B cell (primary cell): Measurements from ENCODE around the gene TRA2B. TPM values are rescaled to one million over a fixed set of nuclear protein-coding genes. Genes with fewer than 3 reads are reported as not detected.

Experiments
- ATAC-seq: fragments of 200-7000 bp; cut with Tn5 transposase; one replicate; pipeline ENCODE4 v1.10.0; 2021; ENCODE audit warnings: low read depth, mild to moderate bottlenecking, moderate number of reproducible peaks, moderate library complexity
- CTCF ChIA-PET: fragments of 350-600 bp; sonication (Branson Sonifier 250); formaldehyde crosslinking; loops from one replicate; lab custom pipeline; 2021; ENCODE audit warnings: antibody characterized with exemption, inconsistent platforms; lab: Charles Lee
- POLR2A ChIA-PET: fragments of 350-600 bp; sonication (Branson Sonifier 250); formaldehyde crosslinking; loops from one replicate; lab custom pipeline; 2021; ENCODE audit warnings: antibody characterized with exemption; lab: Charles Lee
- DNase-seq: peaks from one replicate; pipeline ENCODE4 v3.0.0; 2013
- H2AFZ ChIP-seq: 2 replicates; pipeline ENCODE4 v1.6.1; 2012; ENCODE audit warnings: mild to moderate bottlenecking, low read depth, low read length; ENCODE audit not compliant: insufficient read depth, poor library complexity, severe bottlenecking
- H3K27ac ChIP-seq, 2 donors: 1 replicate in 1 of 2; 2 replicates in 1 of 2; pipeline ENCODE4 v1.5.1; 2012 to 2013; ENCODE audit warnings: low read length in 2 of 2, mild to moderate bottlenecking in 2 of 2, moderate library complexity in 1 of 2
- H3K27me3 ChIP-seq, 4 experiments: fragments of 200-600 bp in 1 of 4; sonication (generic) in 1 of 4; replicated peaks in 1 of 4; 1 replicate in 2 of 4; 2 replicates in 2 of 4; pipeline versions ENCODE4 v1.6.1 to v1.7.0; 2013 to 2016; ENCODE audit warnings: low read length in 3 of 4, mild to moderate bottlenecking in 2 of 4, mixed read lengths in 1 of 4, moderate library complexity in 1 of 4; ENCODE audit not compliant: insufficient read depth in 4 of 4, control insufficient read depth in 3 of 4; ENCODE audit errors: control extremely low read depth in 1 of 4
- H3K36me3 ChIP-seq, 2 experiments: replicated peaks in 1 of 2; 1 replicate in 1 of 2; 2 replicates in 1 of 2; pipeline versions ENCODE4 v1.6.1 to v1.7.1; 2013; ENCODE audit warnings: low read length in 1 of 2; ENCODE audit not compliant: insufficient read depth in 2 of 2, control insufficient read depth in 1 of 2; ENCODE audit errors: control extremely low read depth in 1 of 2, extremely low read depth in 1 of 2
- H3K4me1 ChIP-seq, 2 donors: fragments of 200-600 bp in 1 of 2; sonication (generic) in 1 of 2; 1 replicate in 1 of 2; 2 replicates in 1 of 2; pipeline versions ENCODE4 v1.5.1 to v1.6.1; 2013 to 2017; ENCODE audit warnings: low read length in 2 of 2; ENCODE audit not compliant: control insufficient read depth in 2 of 2, insufficient read depth in 2 of 2
- H3K4me2 ChIP-seq: replicated peaks from 2 replicates; pipeline ENCODE3; 2012; ENCODE audit warnings: mild to moderate bottlenecking, low read depth, low read length; ENCODE audit not compliant: poor library complexity, severe bottlenecking
- H3K4me3 ChIP-seq, 5 experiments: fragments of 200-600 bp in 1 of 5; sonication (generic) in 1 of 5; 1 replicate in 3 of 5; 2 replicates in 2 of 5; pipeline versions ENCODE4 v1.5.1 to v1.7.0; 2011 to 2016; ENCODE audit warnings: low read length in 4 of 5, mild to moderate bottlenecking in 4 of 5, low read depth in 2 of 5, control low read depth in 1 of 5, moderate library complexity in 1 of 5; ENCODE audit not compliant: insufficient read depth in 1 of 5; ENCODE audit errors: control extremely low read depth in 1 of 5, extremely low read depth in 1 of 5
- H3K79me2 ChIP-seq: fragments of 200-600 bp; sonication (generic); one replicate; pipeline ENCODE4 v1.6.0; 2016; ENCODE audit warnings: low read length; ENCODE audit not compliant: control insufficient read depth, insufficient read depth
- H3K9ac ChIP-seq: fragments of 200-600 bp; sonication (generic); 2 replicates; pipeline ENCODE4 v1.6.1; 2017; ENCODE audit warnings: mild to moderate bottlenecking, low read length, moderate library complexity
- H3K9me3 ChIP-seq, 3 donors: one replicate each; pipeline versions ENCODE4 v1.6.1 to v1.7.1; 2013; ENCODE audit warnings: low read length in 2 of 3; ENCODE audit not compliant: control insufficient read depth in 2 of 3, insufficient read depth in 1 of 3; ENCODE audit errors: control extremely low read depth in 1 of 3
- H4K20me1 ChIP-seq: 2 replicates; pipeline ENCODE4 v1.6.0; 2012; ENCODE audit warnings: mild to moderate bottlenecking, low read length; ENCODE audit not compliant: insufficient read depth, control insufficient read depth, poor library complexity, severe bottlenecking
- H3K27ac Mint-ChIP-seq: one replicate; pipeline ENCODE4 v1.8.0; 2021; ENCODE audit warnings: mixed read lengths
- H3K27me3 Mint-ChIP-seq: one replicate; pipeline ENCODE4 v1.8.0; 2021; ENCODE audit warnings: mixed read lengths
- H3K4me1 Mint-ChIP-seq: one replicate; pipeline ENCODE4 v1.8.0; 2021; ENCODE audit warnings: mixed read lengths
- H3K4me3 Mint-ChIP-seq: one replicate; pipeline ENCODE4 v1.8.0; 2021; ENCODE audit warnings: mixed read lengths
- H3K9me3 Mint-ChIP-seq: one replicate; pipeline ENCODE4 v1.8.0; 2022; ENCODE audit warnings: mixed read lengths; ENCODE audit not compliant: insufficient read depth
- EZH2 ChIP-seq: IDR thresholded peaks from 2 replicates; pipeline ENCODE4 v1.6.1; 2012; ENCODE audit warnings: borderline replicate concordance, low read depth, mild to moderate bottlenecking, moderate library complexity, low read length; ENCODE audit not compliant: insufficient read depth, poor library complexity, severe bottlenecking
- WGBS: methylation state at CpG from one replicate; pipeline ENCODE4 v1.1.5; 2013; ENCODE audit warnings: missing lambda C conversion rate; ENCODE audit not compliant: insufficient coverage; 5-methylcytosine and 5-hydroxymethylcytosine counted together
- intact Hi-C: fragments of 100-400 bp; cut with micrococcal nuclease; formaldehyde crosslinking; loops from one replicate; pipeline ENCODE4 v1.10.0; 2022
- polyA plus RNA-seq: library from polyadenylated mRNA; depleted of rRNA; stranded (reverse); fragments of >200 nt; gene quantifications from 2 replicates; pipeline ENCODE4 v1.2.3, GENCODE V29; 2012
- total RNA-seq, 2 donors: library from RNA; stranded (reverse); fragments of 120-200 nt in 1 of 2; gene quantifications; 1 replicate in 1 of 2; 2 replicates in 1 of 2; pipeline versions ENCODE4 v1.2.3 to v1.2.4, GENCODE V29; 2013 to 2022
- TF ChIP-seq, protein P1 (sequence below): fragments of 200-600 bp; IDR thresholded peaks from one replicate; pipeline ENCODE4 v1.8.0; 2022; ENCODE audit warnings: antibody characterized with exemption, mild to moderate bottlenecking

TRA2B gene
- total and polyA plus RNA-seq, 2 donors (not counting 1 experiment from before 2014, with no cell fraction given): 220 to 1,062 TPM

DNA sequence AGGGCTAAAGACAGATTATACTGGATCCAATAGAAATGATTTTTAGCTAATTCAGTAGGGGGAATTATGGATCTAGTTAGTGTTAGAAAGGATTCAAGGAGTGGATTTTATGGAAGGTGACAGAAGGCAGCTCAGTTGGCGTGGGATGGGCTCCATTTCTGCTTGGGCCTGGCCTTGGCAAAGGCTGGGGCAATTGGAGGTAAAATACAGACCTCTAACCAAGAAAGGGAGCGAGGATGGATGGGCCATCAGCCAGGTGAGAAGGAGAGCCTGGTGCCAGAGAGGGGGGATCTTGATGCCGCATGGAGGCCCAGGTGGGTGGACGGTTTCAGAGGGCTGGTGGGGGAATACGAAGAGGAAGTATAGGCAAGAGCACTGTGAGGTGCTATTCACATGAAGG lies 40.7 kb upstream of the TRA2B start:
- no peaks in the 10 kb centered on the region for H3K9me3 ChIP-seq
- Mint-ChIP-seq H3K9me3 (no peaks in the 10 kb centered on the region), H3K27me3 (peaks cover 9% of the 10 kb centered on the region), H3K27ac (no peak overlapping the region), H3K4me1 (peaks cover 7% of the 10 kb centered on the region), H3K4me3 (no peak overlapping the region)
- TF ChIP-seq, protein P1, sequence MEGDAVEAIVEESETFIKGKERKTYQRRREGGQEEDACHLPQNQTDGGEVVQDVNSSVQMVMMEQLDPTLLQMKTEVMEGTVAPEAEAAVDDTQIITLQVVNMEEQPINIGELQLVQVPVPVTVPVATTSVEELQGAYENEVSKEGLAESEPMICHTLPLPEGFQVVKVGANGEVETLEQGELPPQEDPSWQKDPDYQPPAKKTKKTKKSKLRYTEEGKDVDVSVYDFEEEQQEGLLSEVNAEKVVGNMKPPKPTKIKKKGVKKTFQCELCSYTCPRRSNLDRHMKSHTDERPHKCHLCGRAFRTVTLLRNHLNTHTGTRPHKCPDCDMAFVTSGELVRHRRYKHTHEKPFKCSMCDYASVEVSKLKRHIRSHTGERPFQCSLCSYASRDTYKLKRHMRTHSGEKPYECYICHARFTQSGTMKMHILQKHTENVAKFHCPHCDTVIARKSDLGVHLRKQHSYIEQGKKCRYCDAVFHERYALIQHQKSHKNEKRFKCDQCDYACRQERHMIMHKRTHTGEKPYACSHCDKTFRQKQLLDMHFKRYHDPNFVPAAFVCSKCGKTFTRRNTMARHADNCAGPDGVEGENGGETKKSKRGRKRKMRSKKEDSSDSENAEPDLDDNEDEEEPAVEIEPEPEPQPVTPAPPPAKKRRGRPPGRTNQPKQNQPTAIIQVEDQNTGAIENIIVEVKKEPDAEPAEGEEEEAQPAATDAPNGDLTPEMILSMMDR: no peak
- TF ChIP-seq EZH2: no peak
- no peak overlapping the region for H3K27ac ChIP-seq
- H3K79me2 ChIP-seq: no peaks in the 10 kb centered on the region
- H3K36me3 ChIP-seq: no peaks in the 10 kb centered on the region
- no peak overlapping the region for H3K9ac ChIP-seq
- no peaks in the 10 kb centered on the region for H4K20me1 ChIP-seq
- no peak for DNase-seq
- no peak overlapping the region for H2AFZ ChIP-seq
- no peak overlapping the region for H3K4me2 ChIP-seq
- WGBS: 40% methylated on average over 3 of the region's 5 CpGs
- intact Hi-C loops: no loop called here
- no peak for ATAC-seq
- no peak overlapping the region for H3K4me3 ChIP-seq
- POLR2A ChIA-PET: no interaction called here
- peaks cover 1 to 5% of the 10 kb centered on the region in 2 donors for H3K4me1 ChIP-seq
- peaks cover 0 to 10% (median 0%) of the 10 kb centered on the region in 4 experiments for H3K27me3 ChIP-seq
- CTCF ChIA-PET: interaction anchor here (0.6 to 7.9 kb wide), 13 partner anchors 8 to 637 kb away, joined by 3 to 203 read pairs (median 4); partner anchors contain the start of genes AHSG and CRYGS

DNA sequence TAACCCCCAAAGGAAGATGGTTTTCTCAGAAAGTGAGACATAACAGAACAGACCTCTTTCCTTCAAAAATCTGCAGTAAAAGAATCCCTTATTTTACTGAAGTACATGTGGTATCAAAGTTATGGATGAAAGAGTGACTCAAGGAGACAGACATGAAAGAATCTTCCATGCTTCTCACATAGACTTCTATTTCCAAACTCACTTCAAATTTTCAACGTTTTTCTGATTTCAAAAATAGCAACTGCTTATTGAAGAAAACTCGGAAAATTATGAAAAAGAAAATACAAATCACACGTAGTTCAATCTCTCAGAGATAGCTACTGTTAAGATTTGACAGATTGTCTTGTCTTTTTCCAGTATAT lies 39.8 kb upstream of the TRA2B start:
- WGBS: no CpG with 5 or more reads among the region's 3 CpGs
- Histone ChIP-seq H3K27me3 (peaks cover 0 to 2% (median 0%) of the 10 kb centered on the region in 4 experiments), H3K4me3 (no peak overlapping the region), H3K36me3 (no peaks in the 10 kb centered on the region), H3K9ac (no peak overlapping the region), H2AFZ (no peak overlapping the region), H3K4me2 (no peak overlapping the region), H3K4me1 (peaks cover 0 to 2% of the 10 kb centered on the region in 2 donors), H3K27ac (no peak overlapping the region), H3K9me3 (no peaks in the 10 kb centered on the region), H3K79me2 (no peaks in the 10 kb centered on the region), H4K20me1 (no peaks in the 10 kb centered on the region)
- ATAC-seq (no peak), DNase-seq (no peak)
- no peak for TF ChIP-seq EZH2
- TF ChIP-seq, protein P1: peak; percentile 40
- Mint-ChIP-seq H3K9me3 (no peaks in the 10 kb centered on the region), H3K27ac (no peak overlapping the region), H3K4me3 (no peak overlapping the region), H3K27me3 (peaks cover 4% of the 10 kb centered on the region), H3K4me1 (peaks cover 7% of the 10 kb centered on the region)
- POLR2A ChIA-PET: no interaction called here
- CTCF ChIA-PET: interaction anchor here (0.6 to 7.9 kb wide), 16 partner anchors 8 to 844 kb away, joined by 3 to 203 read pairs (median 4); partner anchors contain the start of genes AHSG and CRYGS
- intact Hi-C loops: loop anchor here (1.0 kb wide), 3 partner anchors 265 to 640 kb away; no protein-coding TSS in a partner anchor
